ENCODE results near the gene SYT2. TPM values are rescaled to one million over a fixed set of nuclear protein-coding genes. Genes with fewer than 3 reads are reported as not detected.
A peak's percentile ranks its signal among the peaks of the same experiment; 100 is the strongest.

Gene SYT2
- total RNA-seq, 1 experiment from 2014 or later = not detected

DNA sequence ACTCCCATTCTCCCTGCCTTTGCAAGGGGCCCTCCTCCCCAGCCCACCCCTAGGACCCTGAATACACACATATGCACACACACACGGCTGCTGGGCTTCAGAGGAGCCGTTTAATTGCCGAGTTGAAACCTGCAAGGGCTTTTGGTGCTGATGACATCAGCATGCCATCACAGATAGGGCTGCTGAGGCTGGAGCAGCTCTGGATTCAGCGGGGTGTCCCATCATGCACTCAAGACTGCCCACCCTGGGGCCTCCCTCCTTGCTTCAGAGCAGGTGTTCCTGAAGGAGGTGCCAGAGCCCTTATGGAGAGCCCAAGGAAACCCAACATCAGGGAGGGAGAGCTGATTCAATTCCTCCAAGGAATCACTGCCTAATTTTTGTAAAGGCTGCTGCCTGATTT, 5.7 kb downstream of the SYT2 start:
- DNase-seq (ENCODE audit: low read depth) = no peak

DNA sequence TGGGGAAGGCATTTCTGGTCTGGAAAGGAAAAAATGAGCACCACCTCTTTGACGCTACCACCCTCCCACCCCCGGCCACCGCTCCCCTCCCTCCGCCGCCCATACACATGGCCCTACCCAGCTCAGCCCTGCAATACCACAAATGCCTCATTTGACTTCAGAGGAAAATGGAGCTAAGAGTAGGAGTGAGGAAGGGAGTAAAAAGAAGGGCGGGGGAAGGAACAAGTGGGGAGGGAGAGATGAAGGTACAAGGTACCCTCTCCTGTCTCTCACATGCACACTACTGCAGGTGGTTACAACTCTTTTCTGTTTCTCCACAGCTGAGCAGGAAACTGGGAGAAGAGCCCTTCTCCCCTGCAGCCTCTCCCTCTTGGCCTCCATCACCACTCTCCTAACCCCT, 7.1 kb downstream of the SYT2 start:
- DNase-seq (ENCODE audit: low read depth) = no peak

DNA sequence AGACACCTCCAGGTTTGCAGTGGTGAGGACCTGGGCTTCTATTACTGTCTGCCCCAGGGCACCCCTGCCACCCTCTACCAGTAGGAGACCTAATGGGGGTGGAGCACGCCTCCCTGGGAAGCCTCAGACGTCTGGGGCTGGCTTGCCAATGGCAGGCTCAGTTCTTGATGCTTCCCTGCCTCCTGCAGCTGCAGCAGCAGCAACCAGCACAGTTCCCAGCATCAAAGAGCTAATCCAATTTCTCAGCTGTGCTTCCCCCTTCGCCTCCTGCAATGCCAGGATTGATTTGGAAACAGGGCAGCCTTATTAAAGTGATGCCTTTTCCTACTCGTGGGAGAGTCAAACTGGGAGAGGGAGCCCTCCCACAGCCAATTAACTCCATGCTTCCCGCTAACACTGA, 8.2 kb downstream of the SYT2 start:
- no peak for DNase-seq (ENCODE audit: low read depth)

DNA sequence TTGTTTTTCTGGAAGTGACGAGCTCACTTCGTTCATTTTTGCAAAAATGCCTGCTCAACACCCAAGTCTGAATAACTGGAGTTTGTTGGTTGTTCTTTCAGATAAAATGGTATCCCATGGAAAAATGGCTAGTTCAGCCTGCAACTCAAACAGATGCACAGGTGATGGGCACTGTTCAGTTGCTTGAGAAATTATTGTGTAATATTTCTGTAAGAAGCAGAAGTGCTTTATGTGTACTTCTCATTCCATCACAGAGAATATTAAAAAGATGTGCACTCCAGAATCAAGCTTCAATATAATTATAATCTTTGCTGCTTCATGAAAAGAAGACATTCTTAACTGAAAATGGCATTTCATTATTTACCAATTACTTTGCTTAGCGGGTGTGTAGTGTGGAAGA, 9.1 kb downstream of the SYT2 start:
- no peak for DNase-seq (ENCODE audit: low read depth)

DNA sequence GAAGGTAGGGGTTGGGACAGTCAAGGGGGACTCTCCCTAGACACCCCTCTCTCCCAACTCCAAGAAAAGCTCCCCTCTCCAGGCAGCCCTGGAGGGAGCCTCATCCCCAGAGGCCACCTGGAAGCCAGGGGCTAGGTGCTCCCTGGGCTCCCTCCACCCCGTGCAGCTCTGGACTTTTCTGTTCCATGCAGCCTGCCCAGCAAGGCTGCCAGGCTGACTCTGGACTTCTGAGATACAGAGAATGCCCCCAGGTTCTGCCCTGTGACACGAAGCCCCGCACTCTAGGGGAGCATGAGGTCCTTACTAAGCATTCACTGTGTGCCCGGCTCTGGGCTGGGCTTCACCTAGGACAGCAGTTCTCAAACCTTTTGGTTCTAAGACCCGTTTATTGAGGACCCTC, 10.2 kb downstream of the SYT2 start:
- DNase-seq (ENCODE audit: low read depth) = no peak

DNA sequence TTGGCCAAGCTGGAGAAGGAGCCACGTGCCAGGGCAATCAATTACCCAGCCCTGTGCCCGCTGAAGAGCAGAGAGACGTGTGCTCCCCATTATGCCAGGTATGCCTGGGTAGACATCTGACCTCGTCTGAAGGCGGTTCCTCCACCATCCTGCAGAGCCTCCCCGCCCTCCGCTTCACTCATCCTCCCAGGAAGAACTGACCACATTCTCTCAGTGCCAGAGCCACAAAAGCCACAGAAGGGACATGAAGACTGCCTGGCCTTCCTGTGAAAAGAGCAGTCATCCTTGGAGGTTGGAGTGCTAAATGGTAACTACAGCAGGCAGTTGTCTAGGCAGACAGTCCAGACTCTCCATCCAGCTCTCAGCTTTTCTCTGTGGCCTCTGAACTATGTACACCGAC, 12.0 kb downstream of the SYT2 start:
- DNase-seq (ENCODE audit: low read depth) = peak; percentile 55

DNA sequence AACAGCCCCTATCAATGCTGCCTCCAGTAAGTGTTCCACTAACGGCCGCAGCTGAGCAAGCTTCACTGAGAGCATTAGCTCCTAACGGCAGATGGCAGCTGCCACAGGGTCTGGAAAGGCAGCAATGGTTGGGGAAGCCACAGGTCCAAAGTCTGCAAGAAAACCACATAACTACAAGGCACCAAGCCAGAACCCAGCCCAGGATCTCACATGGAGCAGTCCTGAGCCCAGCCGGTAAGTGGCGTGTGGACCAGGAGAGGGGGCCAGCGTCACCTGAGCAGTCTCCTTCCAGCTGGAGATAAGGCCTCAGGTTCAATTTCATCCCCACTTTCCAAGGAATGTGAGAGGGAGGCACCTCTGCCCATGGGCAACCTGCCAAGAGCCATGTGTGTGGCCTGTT, 13.2 kb downstream of the SYT2 start:
- no peak for DNase-seq (ENCODE audit: low read depth)

DNA sequence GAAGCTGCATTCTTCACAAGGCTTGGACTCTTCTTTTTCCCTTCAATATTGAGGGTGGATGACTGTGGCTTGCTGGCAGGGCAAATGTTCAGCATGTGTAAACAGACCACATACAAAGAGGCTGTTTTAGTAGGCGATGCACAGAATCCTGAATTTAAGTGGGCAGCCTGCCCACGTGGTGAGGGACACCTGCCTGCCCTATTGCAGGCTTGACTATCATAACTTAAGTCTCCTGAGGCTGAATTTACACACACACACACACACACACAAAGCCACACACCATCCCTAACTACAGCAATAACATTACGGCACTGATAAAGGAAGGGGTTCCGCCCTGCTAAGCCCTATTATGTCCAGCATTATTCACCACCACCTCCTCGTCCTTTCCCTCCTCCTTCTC, 15.9 kb downstream of the SYT2 start:
- no peak for DNase-seq (ENCODE audit: low read depth)

DNA sequence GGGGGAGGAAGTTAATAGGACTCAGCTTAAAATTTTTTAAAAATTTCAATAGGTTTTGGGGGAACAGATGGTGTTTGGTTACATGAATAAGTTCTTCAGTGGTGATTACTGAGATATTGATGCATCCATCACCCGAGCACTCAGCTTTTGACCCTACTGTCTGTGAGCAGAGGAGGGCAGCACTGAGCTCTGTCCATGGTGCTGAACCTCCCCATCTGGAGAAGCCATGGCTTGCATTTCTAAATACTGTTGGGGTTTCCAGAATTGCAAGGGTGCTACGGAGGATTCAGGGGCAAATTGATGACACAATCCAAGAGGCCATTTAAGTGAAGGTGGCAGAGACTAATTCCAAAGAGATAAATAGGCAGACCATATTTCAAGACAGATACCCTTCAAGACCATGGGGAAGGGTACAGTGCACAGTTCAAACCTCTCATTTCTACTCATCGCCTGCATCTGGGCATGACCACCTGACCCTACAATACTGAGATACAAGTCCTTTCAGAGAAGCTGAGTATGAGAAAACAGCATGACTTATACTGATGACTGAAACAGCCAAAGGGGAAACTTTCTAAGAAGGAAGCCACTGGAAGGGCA, 17.2 kb downstream of the SYT2 start:
- peak; percentile 59 for DNase-seq (ENCODE audit: low read depth)

DNA sequence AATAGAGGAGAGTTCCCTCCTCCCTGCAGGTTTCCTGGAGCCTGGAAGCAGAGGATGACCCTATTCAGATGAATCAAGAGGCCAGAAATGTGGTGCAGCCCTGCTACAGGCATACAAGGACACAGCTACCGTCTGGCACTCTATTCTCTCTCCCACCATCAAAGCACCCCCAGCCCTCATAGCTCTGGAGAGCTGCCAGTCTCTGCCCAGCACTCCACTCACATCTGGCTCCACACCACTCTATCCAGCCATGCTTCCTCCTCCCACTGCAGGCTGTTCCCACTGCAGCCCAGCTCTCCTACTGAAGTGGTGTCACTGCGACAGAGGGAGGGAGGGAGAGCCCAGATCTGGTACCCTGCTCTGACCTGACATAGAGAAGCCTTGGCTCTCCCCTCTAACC, 18.4 kb downstream of the SYT2 start:
- no peak for DNase-seq (ENCODE audit: low read depth)

DNA sequence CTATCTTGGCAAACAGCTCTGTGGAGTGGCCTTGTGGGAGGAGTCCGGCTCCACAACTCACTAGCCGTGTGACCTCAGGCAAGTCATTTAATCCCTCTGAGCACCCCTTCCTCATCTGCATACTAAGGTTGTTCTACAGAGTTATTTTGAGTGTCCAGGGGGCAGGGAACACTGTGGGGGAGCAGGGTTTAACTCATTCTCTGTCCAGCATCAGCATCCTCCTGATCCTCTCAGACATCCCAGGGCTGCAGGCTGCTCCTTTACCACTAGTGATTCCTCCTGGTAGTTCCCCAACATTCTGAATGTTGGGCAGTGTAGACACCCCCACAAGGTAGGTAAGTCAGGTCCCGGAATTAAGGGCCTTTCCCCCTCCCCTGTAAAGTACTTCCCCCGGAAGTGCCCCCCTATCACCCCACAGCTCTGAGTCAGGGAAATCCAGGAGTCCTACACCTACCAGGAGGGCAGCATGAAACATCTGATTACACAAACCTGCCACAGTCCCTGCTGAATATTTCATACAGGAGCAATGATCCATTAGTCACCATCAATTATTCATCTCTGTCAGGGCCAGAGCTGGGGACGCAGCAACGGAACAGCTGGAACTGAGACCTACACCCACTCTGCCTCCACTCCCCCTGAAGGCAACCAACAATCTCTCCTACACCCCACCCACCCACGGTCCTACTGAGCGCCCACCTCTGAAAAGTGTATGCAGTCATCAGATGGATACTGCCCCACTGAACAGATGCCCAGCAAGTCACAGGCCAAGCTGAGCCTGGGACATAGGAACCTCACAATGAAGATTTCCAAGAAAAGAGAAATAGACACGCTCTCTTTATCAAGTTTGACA, 20.5 kb downstream of the SYT2 start:
- DNase-seq (ENCODE audit: low read depth) = no peak

DNA sequence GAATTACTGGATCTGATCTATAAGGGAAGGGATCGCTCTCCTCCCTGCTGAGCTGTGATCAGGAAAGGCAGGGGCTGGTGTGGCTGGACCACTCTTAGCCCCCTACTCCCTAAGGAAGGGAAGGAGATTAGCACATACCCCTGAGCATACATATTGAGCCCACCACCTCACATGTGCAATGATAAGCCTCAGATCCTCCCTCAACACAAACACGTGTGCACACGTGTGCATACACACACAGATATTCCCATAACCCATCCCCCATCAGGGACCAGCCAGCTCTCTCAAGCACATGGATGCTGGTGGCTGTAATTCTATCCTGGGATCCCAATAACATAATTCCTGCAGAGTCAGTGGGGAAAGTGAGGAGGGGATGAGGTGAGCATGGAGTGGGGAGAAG, 21.2 kb downstream of the SYT2 start:
- DNase-seq (ENCODE audit: low read depth) = no peak

DNA sequence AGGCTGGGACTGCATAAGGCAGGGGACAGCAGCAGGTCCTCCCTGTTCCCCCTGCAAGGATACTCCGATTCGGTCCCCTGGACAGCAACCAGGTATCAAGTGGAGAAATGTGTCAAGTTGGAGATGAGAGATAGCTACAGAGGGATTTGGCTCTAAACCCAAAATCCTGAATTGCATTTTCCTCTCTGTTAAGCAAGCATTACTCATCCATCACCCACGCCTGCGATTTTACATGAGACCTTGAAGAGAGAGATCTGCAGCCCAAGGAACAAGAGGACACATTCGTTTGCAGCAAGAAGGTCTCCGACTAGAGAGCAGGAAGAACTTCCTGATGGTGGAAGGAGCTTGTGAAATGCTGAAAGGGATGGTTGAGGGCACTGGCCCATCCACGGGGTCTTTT, 21.9 kb downstream of the SYT2 start:
- no peak for DNase-seq (ENCODE audit: low read depth)

DNA sequence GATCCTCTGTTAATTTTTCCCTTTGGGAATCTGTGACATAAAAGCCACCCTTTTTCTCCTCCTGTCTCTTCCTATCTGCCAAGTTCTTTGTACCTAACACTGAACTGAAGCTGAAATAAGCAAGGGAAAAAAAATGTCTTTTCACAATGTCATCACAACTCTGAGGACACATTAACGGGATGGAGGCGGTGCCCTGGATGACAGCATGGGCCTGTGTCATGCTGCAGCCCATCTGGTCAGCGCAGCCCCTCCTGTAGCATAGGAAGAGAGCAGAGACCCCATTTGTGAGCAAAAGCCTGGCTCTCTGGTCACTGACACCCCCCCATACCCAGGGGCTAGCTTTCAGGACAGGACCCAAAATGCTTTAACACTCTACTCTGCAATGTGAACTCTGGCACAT, 22.5 kb downstream of the SYT2 start:
- no peak for DNase-seq (ENCODE audit: low read depth)

DNA sequence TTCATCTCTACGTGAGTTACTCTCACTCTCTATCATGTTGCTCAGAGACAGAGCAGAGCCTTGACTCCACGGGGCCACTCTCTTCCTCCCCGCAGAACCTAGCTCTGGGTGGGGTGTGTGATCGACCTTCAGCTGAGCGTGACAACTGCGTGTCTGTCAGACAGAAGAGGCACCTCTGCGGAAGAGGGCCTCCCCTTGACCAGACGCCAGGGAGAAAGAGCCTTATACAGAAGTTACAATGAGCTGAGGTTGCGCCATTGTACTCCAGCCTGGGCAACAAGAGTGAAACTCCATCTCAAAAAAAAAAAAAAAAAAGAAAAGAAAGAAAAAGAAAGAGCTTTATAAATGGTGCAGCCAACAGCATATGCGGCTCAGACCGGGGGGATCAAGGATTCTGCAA, 22.9 kb downstream of the SYT2 start:
- DNase-seq (ENCODE audit: low read depth) = no peak

DNA sequence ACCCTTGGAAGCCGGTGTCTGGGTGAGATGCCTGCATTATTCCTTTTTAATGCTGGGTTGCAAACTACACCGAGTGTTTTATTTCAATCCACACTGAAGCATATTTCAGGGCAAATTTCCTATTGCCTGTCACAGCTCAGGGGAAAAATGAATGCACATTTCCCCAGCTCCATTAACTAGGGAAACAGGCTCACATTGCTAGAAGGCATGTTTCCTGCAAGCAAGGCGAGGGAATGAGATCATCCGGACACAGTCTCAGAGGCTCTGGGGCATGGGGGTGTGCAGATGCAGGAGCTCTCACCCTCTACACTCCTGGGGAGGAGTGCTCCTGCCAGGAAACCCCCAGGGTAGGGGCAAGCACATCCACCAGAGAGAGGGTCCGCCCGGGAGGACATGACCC, 24.6 kb downstream of the SYT2 start:
- no peak for DNase-seq (ENCODE audit: low read depth)

DNA sequence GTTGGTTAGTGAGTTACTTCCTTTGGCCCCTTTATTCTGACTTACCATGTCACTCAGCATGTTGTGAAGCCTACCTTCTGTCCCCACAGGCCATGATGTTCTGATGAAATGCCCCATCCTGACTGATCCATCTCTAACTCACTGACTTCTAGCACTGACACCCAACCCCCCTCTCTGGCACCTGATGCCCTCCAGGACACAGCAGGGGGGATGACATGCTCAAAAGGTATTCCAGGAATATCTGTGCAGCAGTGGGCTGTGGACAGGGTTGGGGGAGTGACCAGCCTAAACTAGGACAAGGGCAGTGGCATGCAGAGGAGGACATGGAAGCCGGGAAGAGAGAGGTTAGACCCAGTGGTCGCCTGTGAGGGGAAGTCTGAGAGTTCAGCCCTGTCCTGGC, 25.5 kb downstream of the SYT2 start:
- DNase-seq (ENCODE audit: low read depth) = no peak

DNA sequence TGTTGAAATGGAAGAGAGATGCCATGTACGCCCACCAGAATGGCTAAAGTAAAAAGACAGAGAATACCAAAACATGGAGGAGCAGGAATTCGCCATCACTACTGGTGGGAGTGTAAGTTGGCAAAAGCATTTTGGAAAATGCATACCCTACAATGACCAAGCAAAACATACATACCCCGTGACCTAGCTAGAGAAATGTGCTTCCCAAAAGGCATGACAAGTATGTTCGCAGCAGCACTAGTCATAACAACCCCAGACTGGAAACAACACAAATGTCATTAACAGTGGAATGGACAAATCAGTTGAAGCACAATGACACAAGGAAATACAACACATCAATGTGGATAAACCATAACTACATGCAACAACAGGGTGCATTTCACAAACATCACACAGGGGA, 27.2 kb downstream of the SYT2 start:
- DNase-seq (ENCODE audit: low read depth) = no peak

DNA sequence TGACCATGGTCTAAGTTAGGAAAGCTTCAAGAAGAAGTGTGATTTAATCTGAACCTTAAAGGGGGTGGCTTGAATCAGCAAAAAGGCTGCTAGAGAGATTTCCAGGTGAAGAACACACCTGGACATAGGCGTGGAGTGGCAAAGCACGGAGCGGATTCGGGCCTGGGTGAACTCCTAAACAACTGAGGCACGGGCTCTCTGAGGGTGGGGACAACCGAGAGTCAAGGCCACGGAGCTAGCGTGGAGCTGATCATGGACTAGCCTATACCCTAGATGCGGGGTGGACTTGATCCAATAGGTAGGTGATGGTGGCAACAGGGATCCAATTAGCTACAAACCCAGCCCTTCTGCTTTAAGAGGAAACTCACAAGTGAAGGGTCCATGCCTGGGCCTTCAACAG, 27.8 kb downstream of the SYT2 start:
- DNase-seq (ENCODE audit: low read depth) = no peak

DNA sequence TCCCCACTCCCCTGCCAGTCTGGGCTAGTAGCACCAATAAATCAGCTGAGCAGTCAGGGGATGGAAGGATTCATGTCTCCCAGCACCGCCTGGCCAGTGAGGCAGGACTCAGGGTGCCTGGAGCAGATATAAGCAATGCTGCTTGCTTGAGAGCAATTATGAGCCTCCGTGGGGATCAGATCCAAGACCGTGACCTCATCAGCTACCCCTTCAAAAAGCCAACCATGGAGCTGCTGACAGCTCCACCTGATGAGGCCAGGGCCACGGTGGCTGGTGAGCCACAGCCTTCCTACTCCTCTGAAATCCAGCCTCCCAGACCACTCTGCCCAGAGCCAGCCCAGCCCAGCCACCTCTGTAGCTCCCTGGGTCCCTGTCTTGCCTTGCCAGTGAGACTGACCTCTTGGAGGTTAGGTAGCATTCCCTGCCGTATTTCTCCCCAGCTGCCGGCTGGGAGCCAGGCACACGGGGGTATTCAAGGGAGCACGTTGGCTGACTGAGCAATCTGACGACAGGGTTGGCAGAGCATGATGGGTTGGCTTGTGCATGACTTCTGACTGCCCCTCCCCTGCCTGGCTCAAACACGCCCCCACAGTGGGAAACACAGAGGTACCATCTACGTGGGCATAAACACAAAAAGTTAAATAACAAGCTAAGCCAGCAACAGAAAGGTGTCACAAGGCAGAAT, 28.4 kb downstream of the SYT2 start:
- DNase-seq (ENCODE audit: low read depth) = no peak

DNA sequence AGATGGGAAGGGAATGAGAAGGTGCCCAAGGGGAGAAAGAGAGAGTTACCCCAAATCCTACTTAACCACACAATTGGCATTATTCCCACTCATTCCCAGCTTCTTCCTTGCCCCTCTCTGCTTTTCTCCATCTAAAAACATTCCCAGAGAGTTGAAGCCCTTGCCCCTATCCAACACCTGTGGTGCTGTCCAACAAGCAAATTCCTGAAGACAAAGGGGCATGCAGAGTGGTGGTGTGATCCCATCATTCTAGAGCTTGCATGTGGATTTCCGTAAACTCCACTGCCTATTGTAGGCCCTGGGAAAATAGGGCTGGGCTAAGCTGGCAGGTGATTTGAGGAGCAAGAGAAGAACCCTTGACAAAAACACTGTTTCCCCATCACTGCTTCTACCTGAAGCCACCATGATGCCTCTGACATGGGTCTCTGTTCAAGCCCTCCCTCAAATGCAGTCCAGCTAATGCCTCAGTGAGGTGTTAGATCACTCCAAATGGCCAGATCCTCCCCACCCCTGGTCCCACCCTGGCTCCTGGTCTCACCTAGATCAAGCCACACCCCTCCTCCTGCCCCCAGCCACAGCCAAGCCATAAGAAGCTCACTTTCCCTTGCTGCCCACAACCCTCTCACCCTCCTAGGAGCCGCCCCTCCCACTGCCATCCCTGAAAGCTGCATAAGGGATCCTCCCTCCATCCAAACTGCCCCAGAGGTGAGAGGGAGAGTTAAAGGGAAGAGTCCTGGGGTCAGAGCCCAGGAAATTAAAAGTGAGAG, 29.5 kb downstream of the SYT2 start:
- DNase-seq (ENCODE audit: low read depth) = no peak

DNA sequence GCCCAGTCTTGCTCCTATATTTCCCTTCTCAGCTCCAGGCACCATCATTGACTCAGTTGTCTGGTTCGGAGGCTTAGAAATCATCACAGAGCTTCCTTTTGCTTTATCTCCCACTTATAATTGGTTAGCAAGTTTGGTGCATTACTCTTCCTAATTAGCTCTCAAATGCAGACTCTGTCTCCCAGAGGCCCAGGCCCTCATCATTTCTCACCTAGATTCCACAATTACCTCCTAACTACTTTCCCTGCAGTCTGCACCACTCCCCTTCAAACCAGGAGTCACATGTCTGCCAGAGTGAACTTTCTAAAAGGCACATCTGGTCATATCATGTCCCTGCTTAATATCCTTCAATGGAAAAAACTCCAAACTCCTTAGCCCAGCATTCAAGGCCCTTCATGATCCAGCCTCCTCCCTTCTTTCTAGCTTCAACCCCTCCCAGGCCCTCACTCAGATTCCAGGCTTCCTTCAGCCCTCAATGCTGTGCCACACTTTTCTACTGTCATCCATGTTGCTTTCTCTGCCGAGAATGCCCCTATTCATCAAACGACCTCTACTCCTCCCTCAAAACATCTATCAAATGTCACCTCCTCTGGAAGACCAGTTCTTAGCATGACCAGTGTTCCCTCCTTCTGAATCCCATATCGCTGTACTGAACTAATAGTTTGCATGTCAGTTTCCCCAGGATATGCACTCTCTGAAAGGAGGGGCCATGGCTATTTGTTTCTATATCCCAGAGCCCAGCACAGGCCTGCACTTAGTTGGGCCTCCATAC, 30.7 kb downstream of the SYT2 start:
- DNase-seq (ENCODE audit: low read depth) = no peak
